ENCODE results near the gene BRD2. TPM values are rescaled to one million over a fixed set of nuclear protein-coding genes. Genes with fewer than 3 reads are reported as not detected.

Gene BRD2
- total RNA-seq, 6 experiments from 2014 or later = 147 to 163 (median 157) TPM

- H3K27me3 Mint-ChIP-seq (ENCODE audit: insufficient read depth) = peaks cover 3% of the 10 kb centered on the region
- DNase-seq = no peak
- H3K36me3 Mint-ChIP-seq (ENCODE audit: low read depth) = no peaks in the 10 kb centered on the region
- no peak overlapping the region for H3K4me3 Mint-ChIP-seq
- TF ChIP-seq, protein P1, sequence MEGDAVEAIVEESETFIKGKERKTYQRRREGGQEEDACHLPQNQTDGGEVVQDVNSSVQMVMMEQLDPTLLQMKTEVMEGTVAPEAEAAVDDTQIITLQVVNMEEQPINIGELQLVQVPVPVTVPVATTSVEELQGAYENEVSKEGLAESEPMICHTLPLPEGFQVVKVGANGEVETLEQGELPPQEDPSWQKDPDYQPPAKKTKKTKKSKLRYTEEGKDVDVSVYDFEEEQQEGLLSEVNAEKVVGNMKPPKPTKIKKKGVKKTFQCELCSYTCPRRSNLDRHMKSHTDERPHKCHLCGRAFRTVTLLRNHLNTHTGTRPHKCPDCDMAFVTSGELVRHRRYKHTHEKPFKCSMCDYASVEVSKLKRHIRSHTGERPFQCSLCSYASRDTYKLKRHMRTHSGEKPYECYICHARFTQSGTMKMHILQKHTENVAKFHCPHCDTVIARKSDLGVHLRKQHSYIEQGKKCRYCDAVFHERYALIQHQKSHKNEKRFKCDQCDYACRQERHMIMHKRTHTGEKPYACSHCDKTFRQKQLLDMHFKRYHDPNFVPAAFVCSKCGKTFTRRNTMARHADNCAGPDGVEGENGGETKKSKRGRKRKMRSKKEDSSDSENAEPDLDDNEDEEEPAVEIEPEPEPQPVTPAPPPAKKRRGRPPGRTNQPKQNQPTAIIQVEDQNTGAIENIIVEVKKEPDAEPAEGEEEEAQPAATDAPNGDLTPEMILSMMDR (IDR thresholded peaks at IDR 0.05) = no peak
- no peaks in the 10 kb centered on the region for H3K9me3 Mint-ChIP-seq
- no peak overlapping the region for H3K27ac Mint-ChIP-seq
- peaks cover 18% of the 10 kb centered on the region for H3K4me1 Mint-ChIP-seq (ENCODE audit: low read depth)
Observed at GRCh38 chr6:32956176-32956575, 12.2 kb upstream of the BRD2 start.

DNA sequence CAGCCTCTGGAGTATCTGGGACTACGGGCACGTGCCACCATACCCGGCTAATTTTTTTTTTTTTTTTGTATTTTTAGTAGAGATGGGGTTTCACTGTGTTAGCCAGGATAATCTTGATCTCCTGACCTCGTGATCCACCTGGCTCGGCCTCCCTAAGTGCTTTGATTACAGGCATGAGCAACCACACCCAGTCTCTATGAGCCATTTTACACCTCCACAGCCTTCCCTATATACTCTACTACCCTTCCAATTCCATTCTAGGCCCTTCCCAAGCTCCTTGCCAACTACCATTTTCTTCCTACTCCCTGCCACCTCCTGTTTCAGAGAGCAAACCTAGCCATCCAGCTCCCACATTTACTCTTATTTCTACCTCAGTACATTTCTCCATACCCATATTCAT is 7.8 kb upstream of the BRD2 start:
- Mint-ChIP-seq H3K4me3 (no peak overlapping the region), H3K27me3 (ENCODE audit: insufficient read depth) (peaks cover 1% of the 10 kb centered on the region; the same call in 1 of the 2 replicates), H3K9me3 (no peaks in the 10 kb centered on the region), H3K36me3 (ENCODE audit: low read depth) (no peaks in the 10 kb centered on the region), H3K27ac (no peak overlapping the region), H3K4me1 (ENCODE audit: low read depth) (peaks cover 17% of the 10 kb centered on the region)
- TF ChIP-seq, protein P1 (IDR thresholded peaks at IDR 0.05) = no peak
- DNase-seq = no peak

DNA sequence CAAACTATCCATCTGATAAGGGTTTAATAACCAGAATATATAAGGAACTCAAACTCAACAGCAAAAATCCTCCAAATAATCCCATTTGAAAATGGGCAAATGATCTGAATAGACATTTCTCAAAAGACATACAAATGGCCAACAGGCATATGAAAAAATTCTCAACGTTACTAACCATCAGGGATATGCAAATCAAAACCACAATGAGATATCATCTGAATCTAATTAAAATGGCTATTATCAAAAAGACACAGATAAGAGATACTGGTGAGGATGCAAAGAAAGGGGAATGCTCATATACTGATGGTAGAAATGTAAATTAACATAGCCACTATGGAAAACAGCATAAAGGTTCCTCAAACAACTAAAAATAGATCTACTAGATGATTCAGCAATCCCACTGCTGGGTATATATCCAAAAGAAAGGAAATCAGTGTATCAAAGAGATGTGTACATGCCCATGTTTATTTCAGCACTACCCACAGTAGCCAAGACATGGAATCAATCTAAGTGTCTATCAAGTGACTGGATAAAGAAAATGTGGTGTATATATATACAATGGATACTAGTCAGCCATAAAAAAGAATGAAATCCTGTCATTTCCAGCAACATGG is 6.1 kb upstream of the BRD2 start:
- TF ChIP-seq, protein P1 (IDR thresholded peaks at IDR 0.05) = no peak
- H3K27ac Mint-ChIP-seq = no peak overlapping the region
- DNase-seq = no peak
- H3K4me1 Mint-ChIP-seq (ENCODE audit: low read depth) = peaks cover 32% of the 10 kb centered on the region
- peaks cover 1% of the 10 kb centered on the region; the same call in 1 of the 2 replicates for H3K27me3 Mint-ChIP-seq (ENCODE audit: insufficient read depth)
- H3K4me3 Mint-ChIP-seq = no peak overlapping the region
- no peaks in the 10 kb centered on the region for H3K9me3 Mint-ChIP-seq
- H3K36me3 Mint-ChIP-seq (ENCODE audit: low read depth) = no peaks in the 10 kb centered on the region

DNA sequence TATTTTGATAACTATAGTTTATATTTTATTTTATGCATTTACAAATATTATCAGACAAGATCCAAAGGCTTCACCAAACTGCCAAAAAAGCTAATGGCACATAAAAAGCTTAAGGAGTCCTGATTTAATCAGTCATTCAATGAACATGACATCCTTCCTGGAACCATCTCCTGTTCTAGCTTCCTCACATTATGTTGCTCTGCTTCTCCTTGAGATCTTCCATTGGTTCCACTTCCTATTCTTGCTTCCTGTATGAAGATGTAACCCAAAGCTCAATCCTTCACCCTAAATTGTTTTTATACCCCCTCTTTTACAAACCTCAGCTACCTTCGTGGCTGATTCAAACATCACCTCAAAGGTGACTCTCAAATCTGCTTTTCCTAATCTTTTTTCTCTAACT is 4.5 kb upstream of the BRD2 start:
- Mint-ChIP-seq H3K4me3 (no peak overlapping the region), H3K9me3 (no peaks in the 10 kb centered on the region)

DNA sequence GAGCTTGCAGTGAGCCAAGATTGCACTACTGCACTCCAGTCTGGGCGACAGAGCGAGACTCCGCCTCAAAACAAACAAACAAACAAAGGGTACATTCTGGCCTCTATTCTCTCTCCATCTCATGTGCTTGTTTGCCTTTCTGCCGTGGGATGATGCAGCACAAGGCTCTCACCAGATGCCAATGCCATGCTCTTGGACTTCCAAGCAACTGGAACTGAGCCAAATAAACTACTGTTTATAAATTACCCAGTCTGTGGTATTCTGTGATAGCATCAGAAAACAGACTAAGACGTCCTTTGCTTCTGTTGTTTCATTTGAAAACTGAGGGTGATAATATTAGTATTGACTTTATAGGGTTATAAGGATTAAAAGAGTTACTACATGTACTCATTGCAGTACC is 3.6 kb upstream of the BRD2 start:
- no peaks in the 10 kb centered on the region for H3K9me3 Mint-ChIP-seq
- peaks cover 38% of the 10 kb centered on the region for H3K4me1 Mint-ChIP-seq (ENCODE audit: low read depth)
- H3K36me3 Mint-ChIP-seq (ENCODE audit: low read depth) = no peaks in the 10 kb centered on the region
- H3K4me3 Mint-ChIP-seq = no peak overlapping the region
- no peak overlapping the region for H3K27ac Mint-ChIP-seq
- H3K27me3 Mint-ChIP-seq (ENCODE audit: insufficient read depth) = peaks cover 3% of the 10 kb centered on the region; the same call in 1 of the 2 replicates
- no peak for DNase-seq
- TF ChIP-seq, protein P1 (IDR thresholded peaks at IDR 0.05) = no peak

More for the DNA sequence above, 4.5 kb upstream of the BRD2 start:
- Mint-ChIP-seq H3K27ac (no peak overlapping the region), H3K36me3 (ENCODE audit: low read depth) (no peaks in the 10 kb centered on the region), H3K4me1 (ENCODE audit: low read depth) (peaks cover 38% of the 10 kb centered on the region), H3K27me3 (ENCODE audit: insufficient read depth) (no peaks in the 10 kb centered on the region; the same call in 1 of the 2 replicates)
- DNase-seq = no peak
- TF ChIP-seq, protein P1 (IDR thresholded peaks at IDR 0.05) = no peak
